RWPE1 (cell line): Measurements from ENCODE around the gene RGS14.

Experiments
- CTCF ChIA-PET: fragments of 350-600 bp; sonication (Branson Sonifier 250); formaldehyde crosslinking; extraction: SDS; loops from one replicate; lab custom pipeline; 2021; lab: Yijun Ruan, JAX
- POLR2A ChIA-PET: fragments of 400-600 bp; formaldehyde crosslinking; extraction: SDS; loops from one replicate; lab custom pipeline; 2020; ENCODE audit warnings: antibody characterized with exemption; ENCODE audit not compliant: low non-redundant PET; lab: Yijun Ruan, JAX
- DNase-seq: peaks from one replicate; pipeline ENCODE4 v3.0.0; 2012; ENCODE audit warnings: low spot score
- H3K27ac ChIP-seq: fragments of 450-650 bp; 2 replicates; pipeline ENCODE4 v1.5.1; 2017
- CTCF ChIP-seq: fragments of 450-650 bp; conservative IDR thresholded peaks from 2 replicates; pipeline ENCODE4 v1.5.1; 2017; ENCODE audit warnings: low read depth, mild to moderate bottlenecking

Gene RGS14

GRCh38 chr5:177367323-177367848 is 9.7 kb downstream of the RGS14 start:
- CTCF ChIA-PET, result interaction anchor here (0.5 to 0.7 kb wide), 2 partner anchors 203 to 1193 kb away, joined by 3 read pairs; no protein-coding TSS in a partner anchor
- DNase-seq, result no peak
- H3K27ac ChIP-seq, result peak overlapping the region; percentile 89
- POLR2A ChIA-PET, result no interaction called here
- no peak for TF ChIP-seq CTCF

GRCh38 chr5:177367981-177368868 is 10.5 kb downstream of the RGS14 start:
- POLR2A ChIA-PET, result no interaction called here
- CTCF ChIA-PET, result interaction anchor here (0.7 to 6.7 kb wide), 9 partner anchors 8 to 190 kb away, joined by 3 to 76 read pairs (median 7); partner anchors contain the start of gene LMAN2
- no peak for TF ChIP-seq CTCF
- no peak for DNase-seq
- peak overlapping the region; percentile 89 for H3K27ac ChIP-seq

GRCh38 chr5:177368869-177369644 is 11.3 kb downstream of the RGS14 start:
- CTCF ChIA-PET, result interaction anchor here (0.6 to 6.7 kb wide), 11 partner anchors 8 to 211 kb away, joined by 3 to 76 read pairs (median 7); partner anchors contain the start of gene LMAN2
- DNase-seq, result peak; percentile 74
- H3K27ac ChIP-seq, result peak overlapping the region; percentile 89
- POLR2A ChIA-PET, result no interaction called here
- peak; percentile 90 for TF ChIP-seq CTCF

- TF ChIP-seq CTCF, result no peak
- no peak for DNase-seq
- CTCF ChIA-PET, result interaction anchor here (0.6 to 6.7 kb wide), 22 partner anchors 9 to 211 kb away, joined by 3 to 76 read pairs (median 4); partner anchors contain the start of genes F12, GRK6 and LMAN2
- POLR2A ChIA-PET, result interaction anchor here (0.5 to 2.7 kb wide), 4 partner anchors 20 to 368 kb away, joined by 3 to 15 read pairs (median 3); no protein-coding TSS in a partner anchor
- peak overlapping the region; percentile 89 for H3K27ac ChIP-seq
Measured at GRCh38 chr5:177369645-177370440, 12.1 kb downstream of the RGS14 start.

GRCh38 chr5:177370488-177371119 is 12.9 kb downstream of the RGS14 start:
- H3K27ac ChIP-seq, result peak overlapping the region; percentile 89
- CTCF ChIA-PET, result interaction anchor here (0.6 to 6.7 kb wide), 18 partner anchors 9 to 201 kb away, joined by 3 to 76 read pairs (median 4); partner anchors contain the start of genes F12, GRK6 and LMAN2
- DNase-seq, result peak; percentile 96

More at GRCh38 chr5:177370488-177371119, 12.9 kb downstream of the RGS14 start:
- POLR2A ChIA-PET, result interaction anchor here (0.5 to 2.7 kb wide), 4 partner anchors 19 to 369 kb away, joined by 3 to 15 read pairs (median 3); no protein-coding TSS in a partner anchor
- peak; percentile 87 for TF ChIP-seq CTCF
